22Rv1 (cell line): ENCODE measurements around the gene ENTPD6.

ENCODE experiments used
- CTCF ChIP-seq: fragments of 450-650 bp; IDR thresholded peaks from 2 replicates; pipeline ENCODE4 v1.5.1; 2017; ENCODE audit warnings: mild to moderate bottlenecking
- ZFX ChIP-seq: fragments of 450-650 bp; IDR thresholded peaks from 2 replicates; pipeline ENCODE4 v1.6.1; 2017; ENCODE audit warnings: antibody characterized with exemption, borderline replicate concordance

GRCh38 chr20:25251019-25251418 is 55.5 kb downstream of the ENTPD6 start:
- no peak for TF ChIP-seq CTCF
- no peak for TF ChIP-seq ZFX
